Measurements from ENCODE around the gene CCR2.

DNA sequence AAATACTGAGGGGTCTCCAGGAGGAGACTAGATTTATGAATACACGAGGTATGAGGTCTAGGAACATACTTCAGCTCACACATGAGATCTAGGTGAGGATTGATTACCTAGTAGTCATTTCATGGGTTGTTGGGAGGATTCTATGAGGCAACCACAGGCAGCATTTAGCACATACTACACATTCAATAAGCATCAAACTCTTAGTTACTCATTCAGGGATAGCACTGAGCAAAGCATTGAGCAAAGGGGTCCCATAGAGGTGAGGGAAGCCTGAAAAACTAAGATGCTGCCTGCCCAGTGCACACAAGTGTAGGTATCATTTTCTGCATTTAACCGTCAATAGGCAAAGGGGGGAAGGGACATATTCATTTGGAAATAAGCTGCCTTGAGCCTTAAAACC, 21.3 kb downstream of the CCR2 start:
- TF ChIP-seq POLR2AphosphoS5 (IDR thresholded peaks at IDR 0.05; ENCODE audit: borderline replicate concordance, low read depth, low read length) (no peak), EZH2 (IDR thresholded peaks at IDR 0.05) (no peak)

Measured in SK-N-MC (cell line).